ENCODE measurements around the gene MACROH2A2. TPM values are rescaled to one million over a fixed set of nuclear protein-coding genes. Genes with fewer than 3 reads are reported as not detected.

MACROH2A2 gene
- total RNA-seq, 2 donors from 2014 or later = 17.3 to 19.6 TPM

- H3K27me3 ChIP-seq = no peaks in the 10 kb centered on the region
- no peak overlapping the region for H3K4me3 ChIP-seq
- H3K9me3 ChIP-seq = no peaks in the 10 kb centered on the region
- H3K36me3 ChIP-seq = peaks cover 50% of the 10 kb centered on the region
- H3K4me1 ChIP-seq = no peaks in the 10 kb centered on the region
- H3K27ac ChIP-seq = no peak overlapping the region
- TF ChIP-seq CTCF (IDR thresholded peaks at IDR 0.05) = no peak
- DNase-seq (ENCODE audit: low spot score) = no peak
Observed at GRCh38 chr10:70117646-70118045, 65.0 kb downstream of the MACROH2A2 start.

- Histone ChIP-seq H3K4me1 (no peaks in the 10 kb centered on the region), H3K9me3 (no peaks in the 10 kb centered on the region), H3K4me3 (no peak overlapping the region), H3K27me3 (no peaks in the 10 kb centered on the region), H3K36me3 (peaks cover 45% of the 10 kb centered on the region), H3K27ac (no peak overlapping the region)
- no peak for DNase-seq (ENCODE audit: low spot score)
- TF ChIP-seq CTCF (IDR thresholded peaks at IDR 0.05) = no peak
Observed at GRCh38 chr10:70118196-70118595, 65.5 kb downstream of the MACROH2A2 start.

- H3K27ac ChIP-seq = no peak overlapping the region
- H3K9me3 ChIP-seq = no peaks in the 10 kb centered on the region
- H3K4me1 ChIP-seq = no peaks in the 10 kb centered on the region
- TF ChIP-seq CTCF (IDR thresholded peaks at IDR 0.05) = no peak
- no peaks in the 10 kb centered on the region for H3K27me3 ChIP-seq
- peaks cover 35% of the 10 kb centered on the region for H3K36me3 ChIP-seq
- no peak for DNase-seq (ENCODE audit: low spot score)
- no peak overlapping the region for H3K4me3 ChIP-seq
Observed at GRCh38 chr10:70119197-70119596, 66.6 kb downstream of the MACROH2A2 start.

- Histone ChIP-seq H3K27ac (no peak overlapping the region), H3K36me3 (peaks cover 32% of the 10 kb centered on the region), H3K9me3 (no peaks in the 10 kb centered on the region), H3K4me1 (no peaks in the 10 kb centered on the region), H3K27me3 (no peaks in the 10 kb centered on the region), H3K4me3 (no peak overlapping the region)
- DNase-seq (ENCODE audit: low spot score) = no peak
- TF ChIP-seq CTCF (IDR thresholded peaks at IDR 0.05) = no peak
Observed at GRCh38 chr10:70119623-70120022, 67.0 kb downstream of the MACROH2A2 start.

GRCh38 chr10:70120417-70120816 lies 67.8 kb downstream of the MACROH2A2 start:
- no peaks in the 10 kb centered on the region for H3K4me1 ChIP-seq
- H3K4me3 ChIP-seq = no peak overlapping the region
- no peak for TF ChIP-seq CTCF (IDR thresholded peaks at IDR 0.05)
- H3K36me3 ChIP-seq = peaks cover 24% of the 10 kb centered on the region
- no peak overlapping the region for H3K27ac ChIP-seq
- no peaks in the 10 kb centered on the region for H3K27me3 ChIP-seq
- H3K9me3 ChIP-seq = no peaks in the 10 kb centered on the region
- DNase-seq (ENCODE audit: low spot score) = no peak

GRCh38 chr10:70121281-70121949 lies 68.8 kb downstream of the MACROH2A2 start:
- Histone ChIP-seq H3K27ac (no peak overlapping the region), H3K4me3 (no peak overlapping the region), H3K27me3 (no peaks in the 10 kb centered on the region), H3K36me3 (peaks cover 24% of the 10 kb centered on the region), H3K4me1 (no peaks in the 10 kb centered on the region), H3K9me3 (no peaks in the 10 kb centered on the region)
- no peak for DNase-seq (ENCODE audit: low spot score)
- no peak for TF ChIP-seq CTCF (IDR thresholded peaks at IDR 0.05)
